ENCODE measurements around the gene TGFBR3L.

The TGFBR3L gene

GRCh38 chr19:7909471-7910067, 5.1 kb upstream of the TGFBR3L start:
- H3K27ac ChIP-seq: peak overlapping the region; percentile 35; the same call in 1 of the 2 replicates

GRCh38 chr19:7910321-7911161, 4.1 kb upstream of the TGFBR3L start:
- H3K36me3 ChIP-seq: peaks cover 56% of the 10 kb centered on the region

More at GRCh38 chr19:7909471-7910067, 5.1 kb upstream of the TGFBR3L start:
- Histone ChIP-seq H4K20me1 (peaks cover 99% of the 10 kb centered on the region), H3K4me1 (peaks cover 89% of the 10 kb centered on the region), H3K36me3 (peaks cover 53% of the 10 kb centered on the region), H3K4me3 (no peak overlapping the region), H3K9ac (no peak overlapping the region), H3K9me3 (no peaks in the 10 kb centered on the region), H3K4me2 (peak overlapping the region; percentile 98), H3K27me3 (peaks cover 15% of the 10 kb centered on the region)
- no peak for TF ChIP-seq Cebpa-rat (IDR thresholded peaks at IDR 0.05)

GRCh38 chr19:7911508-7912143, 3.0 kb upstream of the TGFBR3L start:
- Histone ChIP-seq H3K27ac (no peak overlapping the region), H3K4me3 (peak overlapping the region; percentile 31), H3K4me2 (peak overlapping the region; percentile 98), H3K36me3 (peaks cover 45% of the 10 kb centered on the region), H3K9me3 (no peaks in the 10 kb centered on the region), H3K9ac (no peak overlapping the region), H4K20me1 (peaks cover 99% of the 10 kb centered on the region), H3K27me3 (peaks cover 36% of the 10 kb centered on the region), H3K4me1 (peaks cover 83% of the 10 kb centered on the region)
- no peak for TF ChIP-seq Cebpa-rat (IDR thresholded peaks at IDR 0.05)

More at GRCh38 chr19:7910321-7911161, 4.1 kb upstream of the TGFBR3L start:
- peaks cover 25% of the 10 kb centered on the region for H3K27me3 ChIP-seq
- H3K4me3 ChIP-seq: no peak overlapping the region
- no peak overlapping the region for H3K27ac ChIP-seq
- TF ChIP-seq Cebpa-rat (IDR thresholded peaks at IDR 0.05): no peak
- peaks cover 99% of the 10 kb centered on the region for H4K20me1 ChIP-seq
- H3K9ac ChIP-seq: no peak overlapping the region
- H3K9me3 ChIP-seq: no peaks in the 10 kb centered on the region
- peaks cover 83% of the 10 kb centered on the region for H3K4me1 ChIP-seq
- peak overlapping the region; percentile 98 for H3K4me2 ChIP-seq

GRCh38 chr19:7912144-7912696, 2.4 kb upstream of the TGFBR3L start:
- H3K9me3 ChIP-seq: no peaks in the 10 kb centered on the region
- no peak overlapping the region for H3K9ac ChIP-seq
- peaks cover 44% of the 10 kb centered on the region for H3K36me3 ChIP-seq
- peaks cover 99% of the 10 kb centered on the region for H4K20me1 ChIP-seq
- peak overlapping the region; percentile 41 for H3K4me3 ChIP-seq
- H3K4me2 ChIP-seq: peak overlapping the region; percentile 98
- no peak for TF ChIP-seq Cebpa-rat (IDR thresholded peaks at IDR 0.05)
- peaks cover 83% of the 10 kb centered on the region for H3K4me1 ChIP-seq
- H3K27me3 ChIP-seq: peaks cover 42% of the 10 kb centered on the region
- no peak overlapping the region for H3K27ac ChIP-seq

- TF ChIP-seq Cebpa-rat (IDR thresholded peaks at IDR 0.05): no peak
- Histone ChIP-seq H3K4me1 (peaks cover 83% of the 10 kb centered on the region), H4K20me1 (peaks cover 99% of the 10 kb centered on the region), H3K4me3 (peak overlapping the region; percentile 41; the same call in 1 of the 2 replicates), H3K27me3 (peaks cover 49% of the 10 kb centered on the region), H3K36me3 (peaks cover 44% of the 10 kb centered on the region), H3K9me3 (no peaks in the 10 kb centered on the region), H3K9ac (peak overlapping the region; percentile 19; the same call in 1 of the 2 replicates), H3K4me2 (peak overlapping the region; percentile 98), H3K27ac (peak overlapping the region; percentile 26; the same call in 1 of the 2 replicates)
Measured at GRCh38 chr19:7912697-7913564, 1.7 kb upstream of the TGFBR3L start.

DNA sequence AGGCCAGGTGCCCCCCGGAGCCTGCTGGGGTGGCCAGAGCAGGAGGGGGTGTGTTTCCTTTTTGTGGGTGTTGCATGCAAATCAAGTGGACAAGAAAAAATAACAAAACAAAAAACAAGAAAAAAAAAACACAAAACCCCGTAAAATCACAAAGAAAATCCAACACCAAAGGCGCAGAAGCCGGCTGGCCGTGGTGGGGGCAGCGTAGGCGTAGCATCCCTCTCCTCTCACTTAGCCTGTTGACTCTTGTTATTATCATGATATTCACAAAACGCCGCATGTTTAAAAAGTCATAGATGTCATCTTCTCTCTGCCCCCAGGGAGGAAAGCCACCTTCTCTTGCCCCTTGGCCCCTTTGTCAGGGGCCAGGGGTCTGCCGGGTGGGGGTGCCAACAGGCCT, 978 bp upstream of the TGFBR3L start:
- Histone ChIP-seq H3K4me3 (no peak overlapping the region), H3K4me2 (peak overlapping the region; percentile 98; the same call in 1 of the 2 replicates), H4K20me1 (peaks cover 99% of the 10 kb centered on the region), H3K36me3 (peaks cover 38% of the 10 kb centered on the region), H3K27ac (no peak overlapping the region), H3K4me1 (peaks cover 80% of the 10 kb centered on the region), H3K9me3 (no peaks in the 10 kb centered on the region), H3K27me3 (peaks cover 56% of the 10 kb centered on the region), H3K9ac (no peak overlapping the region)
- no peak for TF ChIP-seq Cebpa-rat (IDR thresholded peaks at IDR 0.05)

DNA sequence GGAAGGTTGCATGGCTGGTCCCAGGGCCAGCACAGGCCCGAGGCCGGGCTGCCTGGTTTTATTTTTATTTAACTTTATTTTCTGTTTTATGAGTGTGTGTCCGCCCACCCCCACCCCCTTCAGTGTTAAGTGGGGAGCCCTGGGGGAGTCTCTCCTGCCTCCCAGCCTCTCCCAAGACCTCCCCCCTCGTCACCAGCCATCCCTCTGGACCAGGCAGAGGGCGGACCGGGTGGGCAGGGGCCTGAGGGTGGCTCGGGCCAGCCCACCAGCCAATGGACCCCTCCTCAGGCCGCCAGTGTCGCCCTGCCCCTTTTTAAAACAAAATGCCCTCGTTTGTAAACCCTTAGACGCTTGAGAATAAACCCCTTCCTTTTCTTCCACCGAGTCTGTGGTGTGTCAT, 531 bp upstream of the TGFBR3L start:
- Histone ChIP-seq H3K9me3 (no peaks in the 10 kb centered on the region), H3K4me1 (peaks cover 80% of the 10 kb centered on the region), H4K20me1 (peaks cover 99% of the 10 kb centered on the region), H3K27ac (no peak overlapping the region), H3K4me3 (no peak overlapping the region), H3K27me3 (peaks cover 61% of the 10 kb centered on the region), H3K9ac (no peak overlapping the region), H3K4me2 (no peak overlapping the region), H3K36me3 (peaks cover 34% of the 10 kb centered on the region)
- no peak for TF ChIP-seq Cebpa-rat (IDR thresholded peaks at IDR 0.05)

DNA sequence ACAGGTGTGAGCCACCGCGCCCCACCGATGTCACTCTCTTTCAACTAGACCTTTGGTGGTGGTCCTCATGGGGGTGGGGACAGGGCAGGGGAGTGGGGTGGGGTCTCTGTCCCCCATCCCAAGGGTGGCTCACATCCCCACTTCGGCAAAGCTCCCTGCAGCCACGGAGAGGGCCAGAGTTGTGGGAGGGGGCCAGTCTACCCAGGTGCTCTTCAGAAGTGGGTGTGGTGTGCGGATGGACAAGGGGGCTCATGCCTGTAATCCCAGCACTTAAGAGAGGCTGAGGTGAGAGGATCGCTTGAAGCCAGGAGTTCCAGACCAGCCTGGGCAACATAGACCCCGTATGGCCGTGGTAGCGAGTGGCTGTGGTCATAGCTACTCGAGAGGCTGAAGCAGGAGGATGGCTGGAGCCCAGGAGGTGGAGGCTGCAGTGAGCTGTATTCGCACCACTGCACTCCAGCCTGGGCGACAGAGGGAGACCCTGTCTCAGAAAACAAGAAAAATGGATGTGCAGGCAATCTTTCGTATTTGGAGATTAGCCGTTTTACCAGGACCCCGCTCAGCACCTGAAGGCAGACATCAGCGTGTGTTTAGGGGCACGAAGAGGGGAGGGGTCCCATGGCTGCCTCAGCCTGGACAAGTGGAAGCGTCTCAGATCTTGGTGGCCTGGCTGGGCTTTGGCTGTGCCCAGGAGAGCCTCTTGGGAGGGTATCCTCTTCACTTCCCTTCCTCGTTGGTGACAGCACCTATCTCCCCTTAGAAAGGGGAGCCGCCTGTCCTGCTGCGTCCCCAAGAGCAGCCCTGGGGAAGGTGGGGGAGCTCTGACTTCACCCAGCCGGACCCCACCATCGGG, 846 bp downstream of the TGFBR3L start:
- TF ChIP-seq Cebpa-rat (IDR thresholded peaks at IDR 0.05): no peak
- Histone ChIP-seq H3K27me3 (peaks cover 70% of the 10 kb centered on the region), H3K4me1 (peaks cover 75% of the 10 kb centered on the region), H4K20me1 (peaks cover 93% of the 10 kb centered on the region), H3K9me3 (no peaks in the 10 kb centered on the region), H3K27ac (no peak overlapping the region), H3K36me3 (peaks cover 22% of the 10 kb centered on the region), H3K9ac (0 out of 2 replicates have a peak overlapping the region, but pooled peaks have one; percentile 55), H3K4me2 (peak overlapping the region; percentile 94), H3K4me3 (peak overlapping the region; percentile 65)

All from BLaER1 (cell line).